Measurements from ENCODE around the gene OTOF.

Gene OTOF

DNA sequence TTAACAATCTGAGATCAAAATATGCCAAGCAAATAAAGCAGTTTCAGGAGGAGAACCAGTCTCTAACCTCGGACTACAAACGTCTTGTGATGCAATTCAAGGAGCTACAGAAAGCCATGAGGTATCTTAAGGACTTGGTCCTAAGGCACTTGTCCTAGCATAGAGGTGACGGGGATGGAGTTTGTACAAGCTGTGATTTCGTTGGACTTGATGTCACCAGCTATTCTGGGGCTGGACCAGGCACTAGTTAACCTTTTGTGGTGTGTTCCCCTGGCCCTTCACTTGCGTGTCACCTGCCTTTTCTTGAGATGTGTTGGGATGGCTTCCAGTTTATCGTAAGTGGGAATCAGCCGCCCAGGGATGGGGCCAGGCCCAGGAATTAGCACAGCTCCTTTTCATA, 33.7 kb downstream of the OTOF start:
- no CpG with 5 or more reads among the region's 7 CpGs for WGBS (ENCODE audit: extremely low coverage, insufficient coverage, low lambda C conversion rate)
- Histone ChIP-seq H3K79me2 (ENCODE audit: control insufficient read depth, insufficient read depth, low read length) (no peaks in the 10 kb centered on the region), H3K23ac (ENCODE audit: low read length) (no peak overlapping the region), H2AK5ac (ENCODE audit: low read length) (no peak overlapping the region), H3K4ac (ENCODE audit: low read depth, low read length) (no peak overlapping the region), H2BK15ac (replicated peaks; ENCODE audit: low read depth) (no peak overlapping the region), H3K4me1 (ENCODE audit: control insufficient read depth, low read depth, low read length) (no peaks in the 10 kb centered on the region), H2BK120ac (ENCODE audit: low read depth, low read length) (no peak overlapping the region), H3K9ac (ENCODE audit: low read length) (no peak overlapping the region), H3K79me1 (ENCODE audit: low read length) (no peaks in the 10 kb centered on the region), H3K18ac (ENCODE audit: low read length) (no peak overlapping the region), H3K56ac (ENCODE audit: low read length) (no peak overlapping the region), H3K4me3 (ENCODE audit: low read length) (no peak overlapping the region), H4K8ac (ENCODE audit: low read depth, low read length) (no peak overlapping the region), H3K4me2 (ENCODE audit: low read length) (no peak overlapping the region), H3K27ac (ENCODE audit: low read depth, low read length) (no peak overlapping the region), H3K36me3 (ENCODE audit: control insufficient read depth, insufficient read depth, low read length) (no peaks in the 10 kb centered on the region), H4K5ac (ENCODE audit: low read length) (no peak overlapping the region), H2BK5ac (ENCODE audit: low read length) (no peak overlapping the region), H3K27me3 (ENCODE audit: insufficient read depth, low read length, poor library complexity) (no peaks in the 10 kb centered on the region)
- DNase-seq, result no peak

DNA sequence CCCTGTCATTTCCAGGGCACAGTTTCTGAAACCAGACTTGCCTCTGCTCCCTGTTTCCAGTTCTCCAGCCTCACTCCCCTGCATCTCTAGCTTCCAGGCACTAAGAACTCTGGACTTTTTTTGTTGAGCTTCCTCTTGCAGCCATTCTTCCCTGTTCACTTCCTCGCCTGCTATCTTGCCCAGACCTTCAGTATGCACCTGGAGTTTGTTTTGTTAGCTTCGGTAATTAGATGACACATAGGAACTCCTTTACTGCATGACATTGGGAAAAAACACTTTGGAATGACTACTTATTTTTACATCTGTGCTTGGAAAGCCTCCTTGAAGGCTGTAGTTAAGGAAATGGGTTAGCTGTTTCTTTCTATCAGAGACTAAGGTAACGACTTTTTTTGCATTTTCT, 35.2 kb downstream of the OTOF start:
- H2AK5ac ChIP-seq (ENCODE audit: low read length), result no peak overlapping the region
- no peak overlapping the region for H3K4me2 ChIP-seq (ENCODE audit: low read length)
- no peaks in the 10 kb centered on the region for H3K36me3 ChIP-seq (ENCODE audit: control insufficient read depth, insufficient read depth, low read length)
- H3K4me1 ChIP-seq (ENCODE audit: control insufficient read depth, low read depth, low read length), result no peaks in the 10 kb centered on the region
- DNase-seq, result no peak
- H3K79me2 ChIP-seq (ENCODE audit: control insufficient read depth, insufficient read depth, low read length), result no peaks in the 10 kb centered on the region
- no peak overlapping the region for H3K4ac ChIP-seq (ENCODE audit: low read depth, low read length)
- no peak overlapping the region for H3K9ac ChIP-seq (ENCODE audit: low read length)
- no peaks in the 10 kb centered on the region for H3K79me1 ChIP-seq (ENCODE audit: low read length)
- no peak overlapping the region for H2BK5ac ChIP-seq (ENCODE audit: low read length)
- H3K27ac ChIP-seq (ENCODE audit: low read depth, low read length), result no peak overlapping the region
- no peak overlapping the region for H2BK15ac ChIP-seq (replicated peaks; ENCODE audit: low read depth)
- H3K23ac ChIP-seq (ENCODE audit: low read length), result no peak overlapping the region
- no peak overlapping the region for H3K18ac ChIP-seq (ENCODE audit: low read length)
- H4K8ac ChIP-seq (ENCODE audit: low read depth, low read length), result no peak overlapping the region
- no peaks in the 10 kb centered on the region for H3K27me3 ChIP-seq (ENCODE audit: insufficient read depth, low read length, poor library complexity)
- H3K4me3 ChIP-seq (ENCODE audit: low read length), result no peak overlapping the region
- no peak overlapping the region for H4K5ac ChIP-seq (ENCODE audit: low read length)
- no peak overlapping the region for H3K56ac ChIP-seq (ENCODE audit: low read length)
- no peak overlapping the region for H2BK120ac ChIP-seq (ENCODE audit: low read depth, low read length)
- no CpG with 5 or more reads among the region's 3 CpGs for WGBS (ENCODE audit: extremely low coverage, insufficient coverage, low lambda C conversion rate)

DNA sequence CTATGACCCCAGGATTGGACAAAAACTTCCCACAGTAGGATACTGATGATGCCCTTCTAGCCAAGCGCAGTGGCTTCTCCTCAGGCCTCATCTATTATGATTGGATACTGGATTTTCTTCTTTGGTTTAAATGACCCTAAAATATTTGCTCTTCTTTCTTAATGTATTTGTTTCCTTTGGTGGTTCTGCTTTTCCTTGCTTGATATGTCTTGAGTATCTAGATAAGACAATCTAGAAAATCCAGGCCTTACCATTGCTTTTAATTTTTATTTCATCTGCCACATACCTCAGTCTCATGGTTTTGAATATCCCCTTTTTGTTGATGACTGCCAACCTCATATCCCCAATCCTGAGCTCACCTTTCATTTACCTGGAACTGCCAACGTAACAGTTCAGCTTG, 35.6 kb downstream of the OTOF start:
- Histone ChIP-seq H2BK15ac (replicated peaks; ENCODE audit: low read depth) (no peak overlapping the region), H3K4me1 (ENCODE audit: control insufficient read depth, low read depth, low read length) (no peaks in the 10 kb centered on the region), H3K18ac (ENCODE audit: low read length) (no peak overlapping the region), H3K9ac (ENCODE audit: low read length) (no peak overlapping the region), H3K4me2 (ENCODE audit: low read length) (no peak overlapping the region), H3K4ac (ENCODE audit: low read depth, low read length) (no peak overlapping the region), H3K23ac (ENCODE audit: low read length) (no peak overlapping the region), H3K27me3 (ENCODE audit: insufficient read depth, low read length, poor library complexity) (no peaks in the 10 kb centered on the region), H2BK5ac (ENCODE audit: low read length) (no peak overlapping the region), H4K8ac (ENCODE audit: low read depth, low read length) (no peak overlapping the region), H3K4me3 (ENCODE audit: low read length) (no peak overlapping the region), H3K56ac (ENCODE audit: low read length) (no peak overlapping the region), H2BK120ac (ENCODE audit: low read depth, low read length) (no peak overlapping the region), H4K5ac (ENCODE audit: low read length) (no peak overlapping the region), H3K79me1 (ENCODE audit: low read length) (no peaks in the 10 kb centered on the region), H3K27ac (ENCODE audit: low read depth, low read length) (no peak overlapping the region), H3K79me2 (ENCODE audit: control insufficient read depth, insufficient read depth, low read length) (no peaks in the 10 kb centered on the region), H3K36me3 (ENCODE audit: control insufficient read depth, insufficient read depth, low read length) (no peaks in the 10 kb centered on the region), H2AK5ac (ENCODE audit: low read length) (no peak overlapping the region)
- DNase-seq, result no peak
- no CpG with 5 or more reads among the region's 2 CpGs for WGBS (ENCODE audit: extremely low coverage, insufficient coverage, low lambda C conversion rate)

DNA sequence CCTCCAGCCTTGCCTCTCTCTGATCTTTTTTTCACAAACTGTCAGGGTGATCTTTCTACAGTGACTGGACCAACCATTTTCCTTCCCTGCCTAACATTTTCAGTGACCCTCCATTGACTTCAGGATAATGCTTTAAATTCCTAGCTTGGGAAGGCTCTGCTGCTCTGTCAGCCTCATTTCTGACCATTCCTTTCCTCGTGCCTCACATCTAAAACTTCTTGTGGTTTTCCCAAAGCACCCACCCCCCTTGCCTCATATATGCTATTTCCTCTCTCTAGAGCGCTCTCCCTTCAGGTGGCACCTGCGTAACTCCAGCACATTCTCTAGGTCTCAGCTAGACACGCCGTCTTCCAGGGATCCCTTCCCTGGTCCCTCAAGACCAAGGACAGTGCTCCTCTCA, 39.0 kb downstream of the OTOF start:
- peak; percentile 26 for DNase-seq
- H3K27ac ChIP-seq (ENCODE audit: low read depth, low read length), result no peak overlapping the region
- no CpG with 5 or more reads among the region's 5 CpGs for WGBS (ENCODE audit: extremely low coverage, insufficient coverage, low lambda C conversion rate)
- H2AK5ac ChIP-seq (ENCODE audit: low read length), result no peak overlapping the region
- H3K9ac ChIP-seq (ENCODE audit: low read length), result no peak overlapping the region
- H3K79me1 ChIP-seq (ENCODE audit: low read length), result no peaks in the 10 kb centered on the region
- H3K18ac ChIP-seq (ENCODE audit: low read length), result no peak overlapping the region
- no peak overlapping the region for H4K8ac ChIP-seq (ENCODE audit: low read depth, low read length)
- H3K4ac ChIP-seq (ENCODE audit: low read depth, low read length), result no peak overlapping the region
- H4K5ac ChIP-seq (ENCODE audit: low read length), result no peak overlapping the region
- H3K4me3 ChIP-seq (ENCODE audit: low read length), result no peak overlapping the region
- H3K4me2 ChIP-seq (ENCODE audit: low read length), result no peak overlapping the region
- H3K4me1 ChIP-seq (ENCODE audit: control insufficient read depth, low read depth, low read length), result no peaks in the 10 kb centered on the region
- H3K56ac ChIP-seq (ENCODE audit: low read length), result no peak overlapping the region
- no peak overlapping the region for H3K23ac ChIP-seq (ENCODE audit: low read length)
- no peak overlapping the region for H2BK5ac ChIP-seq (ENCODE audit: low read length)
- H3K79me2 ChIP-seq (ENCODE audit: control insufficient read depth, insufficient read depth, low read length), result no peaks in the 10 kb centered on the region
- no peaks in the 10 kb centered on the region for H3K27me3 ChIP-seq (ENCODE audit: insufficient read depth, low read length, poor library complexity)
- H2BK120ac ChIP-seq (ENCODE audit: low read depth, low read length), result no peak overlapping the region
- H3K36me3 ChIP-seq (ENCODE audit: control insufficient read depth, insufficient read depth, low read length), result no peaks in the 10 kb centered on the region
- H2BK15ac ChIP-seq (replicated peaks; ENCODE audit: low read depth), result no peak overlapping the region

DNA sequence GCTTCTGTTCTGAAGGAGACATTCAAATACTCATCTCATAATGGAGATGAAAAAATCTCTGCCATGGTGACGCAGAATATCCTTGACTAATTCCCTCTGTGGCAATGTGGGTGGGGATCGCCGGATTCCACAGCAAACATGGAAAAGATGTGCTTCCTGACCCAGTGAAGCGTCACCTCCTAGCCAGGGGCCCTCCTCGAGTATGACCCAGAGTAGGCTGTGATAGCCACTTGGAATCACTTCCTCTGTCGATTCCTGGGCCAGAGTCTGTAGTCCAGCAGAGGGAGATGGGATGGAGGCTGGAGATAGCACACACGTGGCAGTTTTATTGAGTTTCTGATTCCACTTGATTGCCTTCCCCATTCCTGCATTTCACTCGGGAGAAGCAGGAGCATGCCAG, 39.4 kb downstream of the OTOF start:
- Histone ChIP-seq H2BK5ac (ENCODE audit: low read length) (no peak overlapping the region), H3K23ac (ENCODE audit: low read length) (no peak overlapping the region), H2BK15ac (replicated peaks; ENCODE audit: low read depth) (no peak overlapping the region), H4K5ac (ENCODE audit: low read length) (no peak overlapping the region), H3K79me2 (ENCODE audit: control insufficient read depth, insufficient read depth, low read length) (no peaks in the 10 kb centered on the region), H3K4me3 (ENCODE audit: low read length) (no peak overlapping the region), H3K9ac (ENCODE audit: low read length) (no peak overlapping the region), H3K4me1 (ENCODE audit: control insufficient read depth, low read depth, low read length) (no peaks in the 10 kb centered on the region), H2BK120ac (ENCODE audit: low read depth, low read length) (no peak overlapping the region), H3K79me1 (ENCODE audit: low read length) (no peaks in the 10 kb centered on the region), H3K36me3 (ENCODE audit: control insufficient read depth, insufficient read depth, low read length) (no peaks in the 10 kb centered on the region), H4K8ac (ENCODE audit: low read depth, low read length) (no peak overlapping the region), H3K4ac (ENCODE audit: low read depth, low read length) (no peak overlapping the region), H3K4me2 (ENCODE audit: low read length) (no peak overlapping the region), H3K27me3 (ENCODE audit: insufficient read depth, low read length, poor library complexity) (no peaks in the 10 kb centered on the region), H3K27ac (ENCODE audit: low read depth, low read length) (no peak overlapping the region), H2AK5ac (ENCODE audit: low read length) (no peak overlapping the region), H3K56ac (ENCODE audit: low read length) (no peak overlapping the region), H3K18ac (ENCODE audit: low read length) (no peak overlapping the region)
- no CpG with 5 or more reads among the region's 8 CpGs for WGBS (ENCODE audit: extremely low coverage, insufficient coverage, low lambda C conversion rate)
- DNase-seq, result peak; percentile 26

DNA sequence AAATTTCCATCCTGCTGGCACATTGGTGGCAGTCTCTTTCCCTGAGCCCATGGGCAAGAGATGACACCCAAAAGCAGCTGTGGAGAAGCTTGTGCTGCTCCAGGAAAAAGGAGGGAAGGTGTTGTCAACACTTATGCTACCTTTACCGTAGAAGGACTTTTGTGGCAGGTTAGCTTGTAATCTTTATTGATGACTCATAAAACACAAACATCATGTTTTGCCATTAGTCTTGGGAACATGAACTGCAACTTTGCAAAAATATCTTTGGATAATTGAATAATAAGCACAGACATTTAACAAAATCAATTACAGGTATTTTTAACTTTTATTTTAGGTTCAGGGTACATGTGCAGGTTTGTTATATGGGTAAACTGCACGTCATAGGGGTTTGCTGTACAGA, 42.8 kb downstream of the OTOF start:
- no CpG with 5 or more reads among the region's 2 CpGs for WGBS (ENCODE audit: extremely low coverage, insufficient coverage, low lambda C conversion rate)
- H3K4me3 ChIP-seq (ENCODE audit: low read length), result no peak overlapping the region
- no peaks in the 10 kb centered on the region for H3K4me1 ChIP-seq (ENCODE audit: control insufficient read depth, low read depth, low read length)
- no peak overlapping the region for H2BK120ac ChIP-seq (ENCODE audit: low read depth, low read length)
- no peak overlapping the region for H4K5ac ChIP-seq (ENCODE audit: low read length)
- no peak overlapping the region for H3K4ac ChIP-seq (ENCODE audit: low read depth, low read length)
- H3K27ac ChIP-seq (ENCODE audit: low read depth, low read length), result no peak overlapping the region
- no peaks in the 10 kb centered on the region for H3K79me1 ChIP-seq (ENCODE audit: low read length)
- no peak overlapping the region for H2AK5ac ChIP-seq (ENCODE audit: low read length)
- H3K23ac ChIP-seq (ENCODE audit: low read length), result no peak overlapping the region
- H2BK15ac ChIP-seq (replicated peaks; ENCODE audit: low read depth), result no peak overlapping the region
- H3K18ac ChIP-seq (ENCODE audit: low read length), result no peak overlapping the region
- H4K8ac ChIP-seq (ENCODE audit: low read depth, low read length), result no peak overlapping the region
- no peak for DNase-seq
- H3K79me2 ChIP-seq (ENCODE audit: control insufficient read depth, insufficient read depth, low read length), result no peaks in the 10 kb centered on the region
- no peak overlapping the region for H3K56ac ChIP-seq (ENCODE audit: low read length)
- no peaks in the 10 kb centered on the region for H3K36me3 ChIP-seq (ENCODE audit: control insufficient read depth, insufficient read depth, low read length)
- no peak overlapping the region for H2BK5ac ChIP-seq (ENCODE audit: low read length)
- H3K9ac ChIP-seq (ENCODE audit: low read length), result no peak overlapping the region
- no peaks in the 10 kb centered on the region for H3K27me3 ChIP-seq (ENCODE audit: insufficient read depth, low read length, poor library complexity)
- no peak overlapping the region for H3K4me2 ChIP-seq (ENCODE audit: low read length)

All from mesendoderm (in vitro differentiated cells).